Measurements from ENCODE around the gene HES5.

HES5 gene

DNA sequence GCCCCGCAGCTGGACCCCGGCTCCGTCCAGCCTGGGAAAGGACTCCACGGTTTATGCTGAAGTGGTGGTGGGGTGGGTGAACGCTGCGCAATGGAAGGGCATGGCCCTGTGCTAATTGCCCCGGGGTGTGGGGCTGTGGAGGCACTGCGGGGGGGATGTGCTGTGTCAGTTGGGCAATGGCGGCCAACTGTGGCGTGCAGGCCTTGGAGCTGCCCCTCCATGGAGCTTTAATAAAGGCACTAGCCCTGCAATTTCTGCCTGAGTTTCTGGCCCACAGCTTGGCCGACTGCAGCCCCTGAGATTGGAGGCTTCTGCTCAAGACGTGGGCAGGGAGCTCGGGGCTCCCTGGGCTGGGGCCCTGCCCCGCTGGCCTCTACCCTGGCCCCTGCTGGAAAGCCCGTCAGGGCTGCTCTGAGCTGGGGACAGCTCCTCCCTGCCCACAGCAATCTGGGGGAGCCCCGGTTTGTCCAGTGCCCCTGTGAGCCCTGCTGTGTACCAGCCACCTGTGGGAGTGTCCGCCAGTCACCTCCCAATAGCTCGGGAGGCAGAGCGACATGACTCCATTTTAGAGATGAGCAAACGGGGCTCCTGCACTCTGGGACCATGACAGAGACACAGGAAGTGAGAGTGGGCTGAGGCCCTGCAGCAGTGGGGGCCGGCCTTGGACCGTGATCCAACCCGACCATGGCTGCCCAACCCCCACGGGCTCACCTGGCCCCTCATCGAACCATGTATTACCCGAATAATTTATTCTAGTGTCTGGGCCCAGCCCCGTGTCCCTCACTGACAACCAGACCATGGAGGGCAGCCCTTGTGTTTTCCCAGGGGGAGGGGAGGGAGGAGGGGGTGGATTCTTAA is 17.4 kb upstream of the HES5 start:
- no peak for DNase-seq (ENCODE audit: low spot score)

DNA sequence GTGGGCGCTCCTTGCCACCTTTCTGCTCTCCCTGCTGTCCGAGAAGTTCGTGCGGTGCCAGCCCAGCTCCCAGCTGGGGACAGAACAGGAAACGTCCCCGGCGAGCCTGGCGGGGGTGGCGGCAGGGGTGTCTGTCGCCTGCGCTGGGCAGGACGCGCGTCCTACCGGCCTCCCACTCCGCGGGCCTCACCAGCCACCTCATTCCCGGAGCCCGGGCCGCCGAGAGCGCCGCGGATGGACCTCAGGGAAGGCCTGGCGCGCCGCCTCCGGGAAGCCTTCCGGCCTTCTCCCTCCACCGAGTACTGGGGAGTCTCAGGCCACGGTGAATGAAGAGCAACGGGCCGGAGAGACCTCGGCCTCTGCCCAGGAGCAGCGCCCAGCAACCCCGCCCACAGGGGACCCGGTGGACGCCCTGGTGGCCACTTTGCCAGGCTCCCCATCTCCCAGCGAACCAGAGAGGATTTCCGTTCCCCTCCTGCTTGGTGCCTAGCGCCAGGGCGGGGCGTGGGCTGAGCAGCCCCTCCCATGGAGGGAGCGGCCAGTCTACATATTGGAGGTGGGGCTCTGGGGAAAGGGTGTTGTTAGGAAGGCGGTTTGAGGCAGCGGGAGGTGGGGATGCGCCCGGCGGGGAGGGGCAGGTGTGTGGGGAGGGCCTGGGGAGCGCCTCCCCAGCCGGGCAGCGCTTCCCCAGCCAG is 16.6 kb upstream of the HES5 start:
- peak; percentile 45 for DNase-seq (ENCODE audit: low spot score)

DNA sequence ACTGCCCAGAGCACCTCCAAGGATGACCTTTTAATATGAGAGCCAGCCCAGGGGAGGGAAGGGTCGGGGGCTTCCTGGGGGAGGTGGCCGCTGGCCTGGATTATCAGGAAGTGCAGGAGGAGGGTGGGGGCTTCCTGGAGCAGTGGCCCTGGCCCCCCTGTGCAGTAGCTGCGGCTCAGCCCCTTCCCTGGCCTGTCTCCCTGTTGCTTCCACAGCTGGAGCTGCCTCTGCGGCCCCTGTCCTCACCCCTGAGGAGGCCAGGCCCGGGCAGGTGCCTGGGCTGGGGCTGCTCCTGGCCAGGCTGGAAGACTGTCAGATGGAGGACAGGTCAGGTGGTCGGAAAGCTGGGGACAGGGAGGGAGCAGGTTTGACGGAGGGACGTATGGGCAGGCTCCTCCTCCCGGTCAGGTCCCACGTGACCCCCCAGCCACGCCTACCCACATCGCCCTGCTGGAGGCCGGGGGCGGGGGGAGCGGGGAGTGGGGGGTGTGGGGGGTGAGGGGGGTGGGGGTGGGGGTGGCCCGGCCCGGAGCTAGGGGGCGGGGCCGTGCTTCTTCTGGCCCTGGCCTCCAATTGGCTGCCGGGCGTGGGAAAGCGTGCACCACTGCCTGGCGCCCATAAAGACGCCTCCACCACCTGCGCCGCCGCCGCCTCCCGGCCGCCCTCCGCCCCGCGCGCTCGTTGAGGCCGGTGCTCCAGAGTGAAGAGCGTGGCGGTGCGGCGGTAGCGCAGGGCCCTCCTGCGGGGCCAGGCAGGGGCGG is 15.9 kb upstream of the HES5 start:
- DNase-seq (ENCODE audit: low spot score): peak; percentile 88

DNA sequence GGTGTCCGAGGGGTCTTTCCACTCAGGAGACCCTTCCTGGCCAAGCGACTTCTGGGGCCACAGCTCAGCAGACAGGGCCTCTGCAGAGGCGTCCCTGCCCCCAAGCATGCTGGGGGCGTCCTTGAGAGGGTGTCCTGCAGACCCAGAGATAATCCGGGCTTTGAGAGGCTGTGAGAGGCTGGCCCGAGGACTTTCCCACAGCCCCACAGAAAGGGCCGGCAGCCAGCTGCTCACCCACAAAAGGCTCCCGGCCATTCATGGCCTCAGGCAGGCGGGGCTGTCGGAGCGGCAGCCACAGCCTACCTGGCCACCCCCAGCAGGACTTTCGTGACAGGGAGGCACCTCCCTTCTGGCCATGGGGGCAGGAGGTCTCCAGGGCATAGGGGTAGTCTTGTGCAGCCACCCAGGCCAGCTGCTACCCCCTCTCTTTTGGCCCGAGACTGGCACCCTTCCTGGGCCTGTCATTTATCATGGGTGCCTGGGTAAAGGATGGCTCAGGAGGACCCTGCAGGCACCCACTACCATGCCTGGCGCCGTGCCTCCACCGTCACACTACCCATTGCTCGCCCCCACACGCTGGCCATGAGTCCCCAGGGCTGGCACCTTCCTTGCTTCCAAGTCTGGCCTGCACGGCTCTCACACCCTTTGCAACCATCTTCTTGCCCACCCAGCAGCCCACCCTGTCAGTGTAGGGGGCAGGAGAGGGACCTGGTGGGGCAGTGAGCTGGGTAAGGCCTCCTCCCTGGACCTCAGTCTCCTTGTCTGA is 15.0 kb upstream of the HES5 start:
- no peak for DNase-seq (ENCODE audit: low spot score)

DNA sequence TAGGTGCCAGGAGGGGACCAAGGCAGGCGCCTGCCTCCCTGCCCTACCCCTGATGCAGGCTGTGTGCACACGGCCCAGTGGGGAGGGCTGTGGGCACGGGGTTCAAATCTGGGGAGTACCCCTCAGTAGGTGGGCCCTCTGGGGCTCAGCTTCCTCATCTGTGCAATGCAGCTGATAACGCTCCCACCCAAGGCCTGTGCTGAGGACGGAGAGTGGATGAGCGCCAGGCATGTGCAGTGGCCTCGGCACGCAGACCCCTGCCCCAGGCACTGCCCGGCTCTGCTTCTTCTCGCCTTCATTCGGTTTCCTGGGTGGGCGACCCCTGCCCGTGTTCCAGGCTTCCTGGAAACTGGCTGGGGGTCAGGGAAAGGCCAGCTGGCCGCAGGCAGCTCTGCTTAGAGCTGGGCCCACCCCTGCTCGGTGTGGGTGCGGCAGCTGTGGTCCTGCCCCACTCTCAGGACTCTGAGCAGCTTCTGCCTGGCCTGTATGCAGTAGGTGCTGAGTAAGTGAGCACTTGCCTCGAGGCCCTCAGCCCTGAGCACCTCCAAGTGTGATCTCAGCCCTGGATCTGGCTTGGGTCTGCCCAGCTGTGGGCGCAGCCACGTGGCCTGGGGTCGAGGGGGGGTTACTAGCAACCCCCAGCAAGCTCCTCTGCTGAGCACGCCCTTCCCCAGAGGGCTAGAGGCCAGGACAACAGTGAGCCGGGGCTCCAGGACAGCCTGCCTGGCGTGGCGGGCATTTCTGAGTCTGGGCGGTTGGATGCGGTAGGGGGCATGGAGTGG is 14.2 kb upstream of the HES5 start:
- DNase-seq (ENCODE audit: low spot score): no peak

DNA sequence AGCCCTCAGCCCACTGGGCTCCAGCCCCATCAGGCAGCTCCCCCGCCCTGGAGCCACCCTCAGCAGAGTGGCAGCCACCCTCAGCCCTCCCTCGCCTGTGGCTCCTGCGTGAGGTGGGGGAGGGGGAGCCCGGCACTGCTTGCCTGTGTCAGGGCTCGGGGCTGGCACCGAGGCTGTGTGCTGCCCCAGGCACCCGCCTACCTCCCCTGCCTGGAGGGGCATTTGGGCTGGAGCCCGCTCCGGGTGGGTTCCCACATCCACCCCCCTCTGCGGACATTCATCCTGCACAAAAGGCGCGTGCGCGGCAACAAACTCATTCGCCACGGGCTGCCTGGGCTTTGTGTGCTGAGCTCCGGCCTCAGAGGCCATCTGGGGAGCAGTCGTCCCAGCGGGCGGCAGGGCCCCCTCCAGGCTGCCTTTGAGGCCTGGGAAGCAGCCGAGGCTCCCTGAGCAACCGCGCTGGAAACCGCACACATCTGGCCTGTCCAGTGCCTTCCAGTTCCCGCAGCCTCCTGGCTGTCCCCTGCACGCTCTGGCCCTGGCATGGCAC is 13.6 kb upstream of the HES5 start:
- DNase-seq (ENCODE audit: low spot score): peak; percentile 63

DNA sequence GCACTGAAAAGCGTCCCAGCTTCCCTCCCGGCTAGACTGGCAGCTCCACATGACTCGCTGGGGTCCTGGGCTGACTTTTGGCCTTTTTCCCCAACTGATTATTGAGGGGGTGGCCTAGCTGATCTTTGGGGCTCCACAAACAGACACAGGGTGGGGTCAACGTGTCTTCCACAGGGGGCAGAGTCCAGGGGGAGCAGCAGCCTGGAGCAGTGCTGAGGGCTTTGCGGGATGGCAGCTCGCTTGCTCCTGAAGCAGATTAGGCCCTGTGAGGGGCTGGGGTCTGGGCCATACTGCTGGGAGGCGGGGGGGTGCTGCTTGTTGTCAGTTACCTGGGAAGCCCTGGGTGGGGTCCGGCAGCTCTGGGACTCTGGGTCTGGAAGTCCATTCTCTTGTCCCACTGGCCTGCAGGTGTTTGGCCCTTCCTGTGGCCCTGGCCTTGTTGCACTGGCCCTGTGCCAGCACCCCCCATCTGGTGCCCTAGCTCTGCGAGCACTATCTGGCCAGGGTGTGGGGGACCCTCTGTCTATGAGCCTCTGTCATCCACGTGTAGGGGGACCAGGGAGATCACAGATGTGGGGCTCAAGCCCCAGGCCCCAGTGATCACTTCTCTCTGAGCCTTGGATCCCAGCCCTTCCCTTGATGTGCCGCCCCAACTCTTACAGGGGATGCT is 12.3 kb upstream of the HES5 start:
- no peak for DNase-seq (ENCODE audit: low spot score)

DNA sequence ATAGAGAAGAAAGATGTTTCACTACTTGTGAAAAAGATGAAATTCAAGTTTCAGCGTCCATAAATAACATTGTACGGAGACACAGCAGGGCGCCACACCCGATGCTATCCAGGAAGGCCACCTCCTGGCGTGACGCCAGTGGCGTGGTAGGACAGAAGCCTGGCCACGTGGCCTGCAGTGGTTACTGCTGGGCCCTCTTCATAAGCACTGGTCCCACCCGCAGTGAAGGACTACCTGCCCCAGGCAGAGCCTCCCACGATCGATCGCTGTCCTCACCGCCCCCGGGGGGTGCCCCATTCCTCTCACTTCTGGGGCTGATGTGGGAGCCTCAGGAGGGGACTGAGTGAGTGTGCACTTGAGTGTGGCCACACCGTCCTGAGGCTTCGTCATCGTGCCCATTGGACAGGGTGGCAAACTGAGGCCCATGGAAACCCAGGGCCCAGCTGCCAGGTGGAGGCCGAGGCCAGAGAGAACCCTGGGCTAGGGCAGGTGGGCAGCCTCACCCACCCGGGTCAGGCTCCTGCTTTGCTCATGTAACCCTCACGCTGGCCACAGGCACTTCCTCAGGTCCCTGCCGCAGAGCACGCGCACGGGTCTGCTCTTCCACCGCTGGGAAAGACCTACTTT is 11.7 kb upstream of the HES5 start:
- no peak for DNase-seq (ENCODE audit: low spot score)

DNA sequence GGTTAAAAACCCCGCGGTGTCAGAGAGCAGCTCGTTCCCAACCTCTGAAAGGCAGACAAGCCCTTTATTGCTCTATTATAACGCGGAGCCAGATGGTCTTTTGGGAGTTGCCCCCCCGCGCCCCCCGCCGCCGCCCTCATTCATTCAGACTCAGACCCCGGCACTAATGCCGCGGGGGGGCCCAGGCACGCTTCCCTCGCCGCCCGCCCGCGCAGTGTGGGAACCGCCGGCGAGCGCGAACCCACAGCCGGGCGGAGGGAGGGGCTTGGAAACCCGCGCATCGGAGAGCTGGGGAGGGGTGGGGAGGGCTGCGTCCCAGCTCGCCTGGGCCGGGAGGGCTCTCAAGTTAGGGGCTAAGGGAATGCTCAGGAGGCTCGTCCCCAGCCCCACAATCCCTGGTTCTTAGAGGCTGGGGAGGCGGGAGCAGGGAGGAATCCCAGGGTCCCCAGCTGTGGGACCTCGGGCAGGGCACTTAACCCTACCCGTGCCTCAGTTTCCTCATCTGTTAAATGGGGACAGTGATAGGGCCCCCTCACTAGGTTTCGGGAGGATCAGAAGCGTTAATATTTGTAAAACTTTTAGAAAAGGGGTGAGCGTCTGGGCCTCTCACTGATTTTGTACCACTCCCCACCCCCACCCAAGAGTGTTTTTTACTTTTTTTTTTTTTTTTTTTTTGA is 10.9 kb upstream of the HES5 start:
- DNase-seq (ENCODE audit: low spot score): no peak

DNA sequence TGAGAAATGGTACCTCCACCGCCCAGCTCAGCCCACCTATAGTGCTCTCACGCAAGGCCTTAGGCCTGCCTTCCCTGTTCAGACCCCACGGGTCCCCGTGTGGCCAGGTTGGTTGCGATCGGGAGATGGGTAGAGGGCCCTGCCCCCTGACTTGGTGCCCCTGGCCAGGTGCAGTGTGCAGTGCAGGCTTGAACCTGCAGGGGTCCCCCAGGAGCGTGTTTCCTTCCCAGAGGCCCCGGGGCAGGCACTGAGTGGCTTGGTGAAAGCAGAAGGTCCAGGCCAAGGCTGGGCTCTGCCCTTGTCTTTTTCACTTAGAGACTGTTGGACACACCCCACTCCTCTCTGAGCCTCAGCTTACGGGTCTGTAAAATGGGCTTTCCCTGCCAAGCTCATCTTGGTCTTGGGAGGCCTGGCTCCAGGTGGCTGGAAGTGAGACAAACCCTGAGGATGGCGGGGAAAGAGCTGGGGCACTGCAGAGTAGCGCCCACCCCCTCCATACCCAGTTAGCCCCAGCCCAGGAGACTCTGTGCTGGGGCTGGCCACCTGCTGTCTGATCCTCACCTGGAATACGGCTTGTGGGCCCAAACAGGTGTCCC is 9.3 kb upstream of the HES5 start:
- no peak for DNase-seq (ENCODE audit: low spot score)

DNA sequence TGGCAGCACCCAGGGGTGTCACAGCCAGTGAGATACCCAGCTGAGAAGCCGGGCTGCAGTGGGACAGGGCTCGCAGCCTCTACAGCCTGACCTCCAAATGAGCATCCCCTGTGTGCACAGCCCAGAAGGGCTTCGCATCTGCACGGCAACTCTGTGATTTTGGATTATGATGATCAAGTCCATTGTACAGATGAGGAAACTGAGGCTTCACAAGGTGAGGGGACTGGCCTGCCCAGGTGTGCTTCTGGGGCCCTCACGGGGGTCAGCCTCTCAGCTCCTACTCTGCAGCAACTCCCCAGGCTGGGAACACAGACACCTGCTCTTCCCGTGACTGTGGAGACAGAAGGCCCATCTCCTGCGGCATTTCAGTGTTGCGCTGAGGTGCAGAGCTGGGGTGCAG is 8.8 kb upstream of the HES5 start:
- DNase-seq (ENCODE audit: low spot score): no peak

DNA sequence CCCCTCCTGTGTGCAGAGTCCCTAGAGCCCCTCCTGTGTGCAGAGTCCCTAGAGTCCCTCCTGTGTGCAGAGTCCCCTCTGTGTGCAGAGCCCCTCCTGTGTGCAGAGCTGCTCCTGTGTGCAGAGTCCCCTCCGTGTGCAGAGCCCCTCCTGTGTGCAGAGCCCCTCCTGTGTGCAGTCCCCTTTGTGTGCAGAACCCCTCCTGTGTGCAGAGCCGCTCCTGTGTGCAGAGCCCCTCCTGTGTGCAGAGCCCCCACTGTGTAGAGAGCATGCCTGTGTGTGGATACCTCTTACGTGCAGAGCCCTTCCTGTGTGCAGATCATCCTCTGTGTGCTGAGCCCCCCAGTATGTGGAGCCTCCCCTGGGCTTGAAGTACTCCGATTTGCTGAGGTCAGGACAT is 8.3 kb upstream of the HES5 start:
- no peak for DNase-seq (ENCODE audit: low spot score)

DNA sequence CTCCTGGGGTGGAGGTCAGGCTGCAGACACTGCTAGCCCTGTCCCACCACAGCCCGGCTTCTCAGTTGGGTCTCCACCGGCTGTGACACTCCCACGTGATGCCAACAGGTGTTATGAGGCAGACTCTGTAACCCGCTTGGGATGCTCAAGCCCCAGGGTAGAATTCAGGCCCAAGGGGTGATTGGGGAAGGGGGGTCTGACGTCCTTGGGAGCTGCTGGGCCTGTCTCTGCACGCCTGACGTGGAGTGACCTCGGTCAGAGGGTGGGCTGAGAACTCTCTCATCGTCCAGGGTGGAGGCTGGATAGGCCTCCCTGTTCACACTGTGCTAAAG is 7.7 kb upstream of the HES5 start:
- no peak for DNase-seq (ENCODE audit: low spot score)

DNA sequence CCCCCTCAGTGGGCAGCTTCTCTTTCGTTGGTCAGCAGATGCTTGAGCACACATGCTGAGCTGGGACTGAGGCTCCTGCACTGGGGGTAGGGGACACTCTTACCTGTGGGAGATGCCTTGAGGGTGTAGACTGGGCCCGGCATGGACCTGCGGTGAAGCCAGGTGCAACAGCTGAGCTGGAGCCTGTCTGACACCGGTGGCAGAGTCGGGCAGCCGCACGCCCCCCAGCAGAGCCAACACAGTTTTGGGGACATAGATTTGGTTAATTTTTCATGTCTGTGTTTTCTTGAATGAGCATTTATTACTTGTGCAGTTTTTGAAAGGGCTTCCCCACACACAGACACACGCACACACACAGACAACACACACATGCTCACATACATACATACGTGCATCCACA is 5.9 kb upstream of the HES5 start:
- DNase-seq (ENCODE audit: low spot score): no peak

DNA sequence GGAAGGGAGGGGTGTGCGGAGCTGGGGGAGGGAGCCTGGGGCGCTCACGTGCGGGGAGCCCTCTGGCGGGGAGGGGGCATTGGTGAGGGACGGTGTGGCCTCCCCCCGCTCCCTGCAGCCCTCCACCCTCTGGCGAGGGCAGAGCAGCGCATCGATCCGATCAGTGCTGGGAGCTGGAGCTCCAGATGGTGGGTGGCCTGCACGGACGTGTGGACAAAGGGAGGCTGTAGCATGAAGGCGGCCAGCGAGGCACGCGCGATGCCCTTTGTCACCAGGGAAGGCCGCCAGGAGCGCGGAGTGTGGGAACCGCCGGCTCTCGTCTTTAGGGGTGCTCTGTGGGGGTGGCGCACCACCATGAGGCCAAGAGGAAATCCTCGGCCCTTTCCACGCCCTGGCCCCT is 5.4 kb upstream of the HES5 start:
- DNase-seq (ENCODE audit: low spot score): no peak

DNA sequence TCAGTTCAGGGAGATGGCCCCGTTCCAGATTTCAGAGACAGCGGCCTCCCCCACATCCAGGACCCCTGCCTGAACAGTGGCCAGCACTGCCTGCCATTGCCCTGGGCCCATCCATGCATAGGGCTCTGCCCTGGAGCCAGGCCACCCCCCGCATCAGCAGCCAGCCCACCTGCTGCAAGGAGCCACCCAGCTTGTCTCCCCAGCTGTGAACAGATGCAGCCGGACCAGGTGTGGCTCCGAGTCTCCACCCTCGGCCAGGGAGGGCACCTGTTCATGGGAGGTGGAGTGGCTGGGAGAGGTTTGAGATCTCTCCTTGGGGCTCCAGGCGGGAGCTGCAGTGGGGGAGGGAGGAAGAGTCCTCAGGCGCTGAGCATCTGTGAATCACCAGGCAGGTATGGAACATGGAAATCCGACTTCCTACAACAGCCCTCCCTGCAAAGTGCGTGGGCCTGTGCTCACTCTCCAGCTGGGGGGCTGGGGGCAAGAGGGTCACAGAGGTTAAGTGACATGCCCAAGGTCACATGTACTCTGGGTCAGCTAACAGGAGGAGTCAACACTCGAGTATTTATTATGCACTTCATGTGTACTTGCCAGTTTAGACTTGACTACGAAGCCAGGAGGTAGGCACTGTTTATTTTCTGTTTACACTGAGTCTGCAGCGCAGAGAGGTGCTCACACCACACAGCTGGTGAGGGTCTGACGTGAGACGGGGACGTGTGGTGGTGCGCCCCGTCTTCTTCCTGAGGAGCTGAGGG is 4.8 kb upstream of the HES5 start:
- no peak for DNase-seq (ENCODE audit: low spot score)

DNA sequence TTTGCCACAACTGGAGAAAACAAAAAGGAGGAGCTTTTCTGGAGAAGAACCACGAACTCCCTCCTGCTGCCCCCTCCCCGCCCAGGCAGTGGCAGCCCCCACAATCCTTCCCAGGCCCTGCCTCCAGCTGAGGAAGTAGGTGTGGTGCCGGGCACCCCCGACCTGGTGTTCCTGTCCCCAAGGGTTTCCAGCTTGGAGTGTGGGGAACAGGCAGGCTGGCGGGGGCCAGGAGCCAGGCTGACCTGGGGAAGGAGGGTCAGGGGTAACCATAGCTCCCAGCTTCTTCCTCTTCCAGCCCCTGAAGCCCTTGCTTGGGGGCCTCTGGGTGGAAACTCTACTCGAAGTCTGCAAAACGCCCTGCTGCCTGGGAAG is 4.2 kb upstream of the HES5 start:
- no peak for DNase-seq (ENCODE audit: low spot score)

DNA sequence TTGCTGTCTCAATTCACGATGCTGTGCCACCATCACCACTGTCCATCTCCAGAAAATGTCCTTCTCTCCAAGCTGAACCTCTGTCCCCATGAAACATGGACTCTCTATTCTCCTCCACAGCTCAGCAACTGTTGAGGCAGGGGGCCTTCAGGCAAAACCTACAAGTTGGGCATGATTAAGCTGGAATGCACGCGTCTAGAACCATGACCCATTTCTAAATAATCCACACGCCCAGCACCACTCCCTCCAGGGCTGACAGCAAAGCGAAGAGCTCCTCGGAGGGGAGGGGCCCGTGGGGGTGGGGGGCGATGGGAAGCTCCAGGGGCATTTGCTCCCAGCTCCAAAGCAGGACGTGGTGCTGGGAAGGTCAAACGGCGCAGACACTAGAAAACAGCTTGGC is 3.3 kb upstream of the HES5 start:
- no peak for DNase-seq (ENCODE audit: low spot score)

All from SK-N-DZ (cell line).